SK-N-SH treated with all-trans-retinoic acid at 6 μM for 48 hours (cell line): Measurements from ENCODE around the gene SYNDIG1.

ENCODE experiments used
- ATAC-seq: fragments of 200-7000 bp; cut with Tn5 transposase; 3 replicates; pipeline ENCODE4 v1.9.1; 2020; ENCODE audit warnings: mild to moderate bottlenecking, moderate library complexity
- ARNTL ChIP-seq: fragments of 450-650 bp; formaldehyde crosslinking; IDR thresholded peaks from 2 replicates; pipeline ENCODE4 v1.5.0; 2020; ENCODE audit warnings: low read depth, mild to moderate bottlenecking, moderate library complexity, borderline replicate concordance
- BACH2 ChIP-seq: fragments of 250-450 bp; sonication (Bioruptor Pico); IDR thresholded peaks from 2 replicates; pipeline ENCODE4 v1.9.0; 2021; ENCODE audit warnings: mild to moderate bottlenecking, borderline replicate concordance
- CSDC2 ChIP-seq: fragments of 250-450 bp; sonication (Bioruptor Pico); IDR thresholded peaks from 2 replicates; pipeline ENCODE4 v1.5.0; 2020; ENCODE audit warnings: mild to moderate bottlenecking, moderate library complexity
- ESRRG ChIP-seq: fragments of 250-450 bp; sonication (Bioruptor Pico); IDR thresholded peaks from 2 replicates; pipeline ENCODE4 v1.6.1; 2021; ENCODE audit warnings: mild to moderate bottlenecking
- ISL1 ChIP-seq: fragments of 250-450 bp; sonication (Bioruptor Pico); IDR thresholded peaks from 2 replicates; pipeline ENCODE4 v2.1.2; 2022; ENCODE audit warnings: mild to moderate bottlenecking, moderate library complexity
- OSR1 ChIP-seq: fragments of 250-450 bp; sonication (Bioruptor Pico); IDR thresholded peaks from 2 replicates; pipeline ENCODE4 v1.8.0; 2022; ENCODE audit warnings: moderate library complexity, mild to moderate bottlenecking, inconsistent platforms
- POU6F1 ChIP-seq: fragments of 250-450 bp; sonication (Bioruptor Pico); IDR thresholded peaks from 2 replicates; pipeline ENCODE4 v1.8.0; 2021; ENCODE audit warnings: low read depth, mild to moderate bottlenecking, moderate library complexity, borderline replicate concordance
- PPARA ChIP-seq: fragments of 250-450 bp; sonication (Bioruptor Pico); IDR thresholded peaks from 2 replicates; pipeline ENCODE4 v1.5.0; 2020; ENCODE audit warnings: mild to moderate bottlenecking, borderline replicate concordance
- RARB ChIP-seq: fragments of 250-450 bp; sonication (Bioruptor Pico); IDR thresholded peaks from 2 replicates; pipeline ENCODE4 v1.8.0; 2021; ENCODE audit warnings: mild to moderate bottlenecking, moderate library complexity
- TCF4 ChIP-seq: fragments of 250-450 bp; sonication (Bioruptor Pico); IDR thresholded peaks from 2 replicates; pipeline ENCODE4 v1.8.0; 2021; ENCODE audit warnings: mild to moderate bottlenecking, moderate library complexity, borderline replicate concordance
- ZFP3 ChIP-seq: fragments of 250-450 bp; sonication (Bioruptor Pico); IDR thresholded peaks from 2 replicates; pipeline ENCODE4 v1.5.0; 2020; ENCODE audit warnings: mild to moderate bottlenecking, moderate library complexity
- ZFP30 ChIP-seq: fragments of 450-650 bp; formaldehyde crosslinking; IDR thresholded peaks from 2 replicates; pipeline ENCODE4 v1.5.0; 2022; ENCODE audit warnings: mild to moderate bottlenecking, moderate library complexity
- ZNF565 ChIP-seq: fragments of 450-650 bp; formaldehyde crosslinking; conservative IDR thresholded peaks from 2 replicates; pipeline ENCODE4 v1.5.0; 2020; ENCODE audit warnings: low read depth, mild to moderate bottlenecking, moderate library complexity
- ZNF70 ChIP-seq: fragments of 450-650 bp; formaldehyde crosslinking; IDR thresholded peaks from 2 replicates; pipeline ENCODE4 v1.5.0; 2020; ENCODE audit warnings: mild to moderate bottlenecking, moderate library complexity
- ZNF8 ChIP-seq: fragments of 450-650 bp; formaldehyde crosslinking; IDR thresholded peaks from 2 replicates; pipeline ENCODE4 v1.5.0; 2020; ENCODE audit warnings: mild to moderate bottlenecking, moderate library complexity
- TF ChIP-seq, protein P1 (sequence below): fragments of 250-450 bp; sonication (Bioruptor Pico); IDR thresholded peaks from 2 replicates; pipeline ENCODE4 v1.5.1; 2021; ENCODE audit warnings: mild to moderate bottlenecking, moderate library complexity
- TF ChIP-seq, protein P2 (sequence below): fragments of 250-450 bp; sonication (Bioruptor Pico); IDR thresholded peaks from 2 replicates; pipeline ENCODE4 v1.5.1; 2020; ENCODE audit warnings: low read depth, mild to moderate bottlenecking, moderate library complexity
- TF ChIP-seq, protein P3 (sequence below): fragments of 250-450 bp; sonication (Bioruptor Pico); IDR thresholded peaks from 2 replicates; pipeline ENCODE4 v1.5.0; 2020; ENCODE audit warnings: mild to moderate bottlenecking, moderate library complexity
- TF ChIP-seq, protein P4 (sequence below): fragments of 250-450 bp; sonication (Bioruptor Pico); IDR thresholded peaks from 2 replicates; pipeline ENCODE4 v1.8.0; 2020; ENCODE audit warnings: mild to moderate bottlenecking, moderate library complexity, borderline replicate concordance

Gene SYNDIG1

GRCh38 chr20:24676978-24677370 is 207.5 kb downstream of the SYNDIG1 start:
- ATAC-seq, result no peak
- TF ChIP-seq ZNF70 (CRISPR knock-in tag) (no peak), ISL1 (no peak), ARNTL (CRISPR knock-in tag) (no peak)
- TF ChIP-seq, protein P1, sequence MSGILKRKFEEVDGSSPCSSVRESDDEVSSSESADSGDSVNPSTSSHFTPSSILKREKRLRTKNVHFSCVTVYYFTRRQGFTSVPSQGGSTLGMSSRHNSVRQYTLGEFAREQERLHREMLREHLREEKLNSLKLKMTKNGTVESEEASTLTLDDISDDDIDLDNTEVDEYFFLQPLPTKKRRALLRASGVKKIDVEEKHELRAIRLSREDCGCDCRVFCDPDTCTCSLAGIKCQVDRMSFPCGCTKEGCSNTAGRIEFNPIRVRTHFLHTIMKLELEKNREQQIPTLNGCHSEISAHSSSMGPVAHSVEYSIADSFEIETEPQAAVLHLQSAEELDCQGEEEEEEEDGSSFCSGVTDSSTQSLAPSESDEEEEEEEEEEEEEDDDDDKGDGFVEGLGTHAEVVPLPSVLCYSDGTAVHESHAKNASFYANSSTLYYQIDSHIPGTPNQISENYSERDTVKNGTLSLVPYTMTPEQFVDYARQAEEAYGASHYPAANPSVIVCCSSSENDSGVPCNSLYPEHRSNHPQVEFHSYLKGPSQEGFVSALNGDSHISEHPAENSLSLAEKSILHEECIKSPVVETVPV (CRISPR knock-in tag), result no peak
- TF ChIP-seq, protein P2, sequence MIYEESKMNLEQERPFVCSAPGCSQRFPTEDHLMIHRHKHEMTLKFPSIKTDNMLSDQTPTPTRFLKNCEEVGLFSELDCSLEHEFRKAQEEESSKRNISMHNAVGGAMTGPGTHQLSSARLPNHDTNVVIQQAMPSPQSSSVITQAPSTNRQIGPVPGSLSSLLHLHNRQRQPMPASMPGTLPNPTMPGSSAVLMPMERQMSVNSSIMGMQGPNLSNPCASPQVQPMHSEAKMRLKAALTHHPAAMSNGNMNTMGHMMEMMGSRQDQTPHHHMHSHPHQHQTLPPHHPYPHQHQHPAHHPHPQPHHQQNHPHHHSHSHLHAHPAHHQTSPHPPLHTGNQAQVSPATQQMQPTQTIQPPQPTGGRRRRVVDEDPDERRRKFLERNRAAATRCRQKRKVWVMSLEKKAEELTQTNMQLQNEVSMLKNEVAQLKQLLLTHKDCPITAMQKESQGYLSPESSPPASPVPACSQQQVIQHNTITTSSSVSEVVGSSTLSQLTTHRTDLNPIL, result no peak
- TF ChIP-seq, protein P3, sequence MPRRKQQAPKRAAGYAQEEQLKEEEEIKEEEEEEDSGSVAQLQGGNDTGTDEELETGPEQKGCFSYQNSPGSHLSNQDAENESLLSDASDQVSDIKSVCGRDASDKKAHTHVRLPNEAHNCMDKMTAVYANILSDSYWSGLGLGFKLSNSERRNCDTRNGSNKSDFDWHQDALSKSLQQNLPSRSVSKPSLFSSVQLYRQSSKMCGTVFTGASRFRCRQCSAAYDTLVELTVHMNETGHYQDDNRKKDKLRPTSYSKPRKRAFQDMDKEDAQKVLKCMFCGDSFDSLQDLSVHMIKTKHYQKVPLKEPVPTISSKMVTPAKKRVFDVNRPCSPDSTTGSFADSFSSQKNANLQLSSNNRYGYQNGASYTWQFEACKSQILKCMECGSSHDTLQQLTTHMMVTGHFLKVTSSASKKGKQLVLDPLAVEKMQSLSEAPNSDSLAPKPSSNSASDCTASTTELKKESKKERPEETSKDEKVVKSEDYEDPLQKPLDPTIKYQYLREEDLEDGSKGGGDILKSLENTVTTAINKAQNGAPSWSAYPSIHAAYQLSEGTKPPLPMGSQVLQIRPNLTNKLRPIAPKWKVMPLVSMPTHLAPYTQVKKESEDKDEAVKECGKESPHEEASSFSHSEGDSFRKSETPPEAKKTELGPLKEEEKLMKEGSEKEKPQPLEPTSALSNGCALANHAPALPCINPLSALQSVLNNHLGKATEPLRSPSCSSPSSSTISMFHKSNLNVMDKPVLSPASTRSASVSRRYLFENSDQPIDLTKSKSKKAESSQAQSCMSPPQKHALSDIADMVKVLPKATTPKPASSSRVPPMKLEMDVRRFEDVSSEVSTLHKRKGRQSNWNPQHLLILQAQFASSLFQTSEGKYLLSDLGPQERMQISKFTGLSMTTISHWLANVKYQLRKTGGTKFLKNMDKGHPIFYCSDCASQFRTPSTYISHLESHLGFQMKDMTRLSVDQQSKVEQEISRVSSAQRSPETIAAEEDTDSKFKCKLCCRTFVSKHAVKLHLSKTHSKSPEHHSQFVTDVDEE (CRISPR knock-in tag), result no peak

DNA sequence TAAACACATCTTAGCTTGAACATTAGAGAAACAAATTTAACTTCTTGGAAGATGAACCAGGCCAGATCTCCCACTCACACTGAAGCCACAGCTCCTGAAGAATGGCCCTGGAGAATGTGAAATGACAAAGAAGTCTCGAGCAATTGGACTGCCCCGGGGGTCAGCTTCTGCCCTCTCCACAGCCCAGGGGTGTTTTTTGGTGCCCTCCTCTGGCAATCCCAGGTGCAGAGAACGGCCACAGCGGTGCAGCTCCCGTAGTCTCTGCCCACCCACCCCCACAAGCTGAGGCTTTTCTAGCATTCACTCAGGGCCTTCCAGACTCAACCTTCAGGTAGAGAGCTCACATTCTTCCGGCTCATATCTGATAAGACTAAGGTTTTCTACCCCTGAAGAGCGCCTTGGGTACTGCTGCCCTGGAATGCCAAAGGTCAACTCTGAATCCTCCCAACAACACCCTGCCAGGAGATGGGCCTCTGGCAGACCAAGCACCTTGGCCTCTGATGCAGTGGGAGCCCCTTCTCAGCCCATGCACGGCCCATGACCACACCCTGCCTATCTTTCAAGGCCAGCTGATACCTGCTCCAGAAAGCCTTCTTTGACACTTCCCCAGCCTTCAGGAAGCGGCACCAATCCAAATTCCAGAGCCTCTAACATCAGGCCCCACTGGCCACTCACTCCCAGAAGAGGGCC is 208.3 kb downstream of the SYNDIG1 start:
- TF ChIP-seq ZNF565 (CRISPR knock-in tag) (no peak), TCF4 (CRISPR knock-in tag) (no peak), CSDC2 (no peak), PPARA (CRISPR knock-in tag) (no peak), POU6F1 (CRISPR knock-in tag) (no peak), ZFP3 (CRISPR knock-in tag) (no peak), RARB (CRISPR knock-in tag) (no peak), ZNF70 (CRISPR knock-in tag) (no peak), OSR1 (CRISPR knock-in tag) (no peak), ISL1 (no peak), ZFP30 (CRISPR knock-in tag) (no peak), ESRRG (CRISPR knock-in tag) (no peak), ZNF8 (CRISPR knock-in tag) (no peak), BACH2 (CRISPR knock-in tag) (no peak), ARNTL (CRISPR knock-in tag) (no peak)
- TF ChIP-seq, protein P2, result no peak
- TF ChIP-seq, protein P1 (CRISPR knock-in tag), result no peak
- TF ChIP-seq, protein P4, sequence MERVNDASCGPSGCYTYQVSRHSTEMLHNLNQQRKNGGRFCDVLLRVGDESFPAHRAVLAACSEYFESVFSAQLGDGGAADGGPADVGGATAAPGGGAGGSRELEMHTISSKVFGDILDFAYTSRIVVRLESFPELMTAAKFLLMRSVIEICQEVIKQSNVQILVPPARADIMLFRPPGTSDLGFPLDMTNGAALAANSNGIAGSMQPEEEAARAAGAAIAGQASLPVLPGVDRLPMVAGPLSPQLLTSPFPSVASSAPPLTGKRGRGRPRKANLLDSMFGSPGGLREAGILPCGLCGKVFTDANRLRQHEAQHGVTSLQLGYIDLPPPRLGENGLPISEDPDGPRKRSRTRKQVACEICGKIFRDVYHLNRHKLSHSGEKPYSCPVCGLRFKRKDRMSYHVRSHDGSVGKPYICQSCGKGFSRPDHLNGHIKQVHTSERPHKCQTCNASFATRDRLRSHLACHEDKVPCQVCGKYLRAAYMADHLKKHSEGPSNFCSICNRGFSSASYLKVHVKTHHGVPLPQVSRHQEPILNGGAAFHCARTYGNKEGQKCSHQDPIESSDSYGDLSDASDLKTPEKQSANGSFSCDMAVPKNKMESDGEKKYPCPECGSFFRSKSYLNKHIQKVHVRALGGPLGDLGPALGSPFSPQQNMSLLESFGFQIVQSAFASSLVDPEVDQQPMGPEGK (CRISPR knock-in tag), result no peak
- no peak for ATAC-seq
